ENCODE measurements around the gene PDLIM4.

The PDLIM4 gene

DNA sequence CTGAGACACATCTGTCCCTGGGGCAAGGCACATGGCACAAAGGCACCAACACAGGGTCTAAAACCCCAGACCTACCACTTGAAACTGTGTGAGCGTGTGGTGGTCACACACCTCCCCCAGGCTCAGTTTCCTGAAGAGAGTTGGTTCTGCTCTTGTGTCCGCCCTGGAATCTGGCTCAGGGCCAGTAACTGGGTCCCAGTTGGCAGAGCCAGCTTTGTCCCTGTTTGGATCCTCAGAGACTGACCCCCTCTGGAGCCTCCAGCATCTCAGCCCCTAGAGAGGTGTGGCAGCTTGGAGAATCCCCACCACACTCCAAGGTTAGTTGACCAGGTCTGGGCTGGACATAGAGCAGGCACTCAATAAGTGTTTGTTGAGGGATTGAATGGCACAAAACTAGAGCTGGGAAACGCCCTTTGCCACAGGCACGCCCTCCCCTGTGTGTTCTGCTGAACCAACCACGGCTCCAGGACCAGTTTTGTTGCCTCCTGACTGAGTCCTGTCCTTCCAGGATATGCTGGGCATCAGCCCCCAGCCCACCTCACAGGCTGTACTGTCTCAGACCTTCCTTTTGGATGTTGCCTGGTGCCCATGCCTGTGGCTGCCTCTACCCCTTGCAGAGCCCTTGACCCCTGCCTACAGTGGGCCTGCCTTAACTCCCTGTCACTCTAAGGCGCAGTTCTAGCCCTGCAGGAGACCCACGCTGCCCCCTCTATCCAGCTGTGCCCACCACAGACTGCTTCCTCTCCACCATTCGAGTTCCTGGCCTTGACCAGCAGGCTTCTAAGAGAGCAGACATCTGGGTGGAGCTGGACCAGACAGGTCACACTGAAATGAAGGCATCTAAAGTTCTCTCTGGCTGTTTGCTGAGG, 3.8 kb upstream of the PDLIM4 start:
- Histone ChIP-seq H3K9me3 (replicated peaks in 1 of 11) (no peaks in the 10 kb centered on the region), H3K36me3 (no peaks in the 10 kb centered on the region), H3K27ac (no peak overlapping the region), H3K4me2 (no peak overlapping the region), H3K27me3 (no peaks in the 10 kb centered on the region; a peak in 1 of 22 replicates), H3K9ac (no peak overlapping the region), H3K4me1 (peaks cover 0 to 17% (median 0%) of the 10 kb centered on the region in 10 experiments; a peak in 8 of 20 replicates), H3K4me3 (no peak overlapping the region), H4K20me1 (no peaks in the 10 kb centered on the region)
- no peak for TF ChIP-seq Cebpa-rat (IDR thresholded peaks at IDR 0.05)

DNA sequence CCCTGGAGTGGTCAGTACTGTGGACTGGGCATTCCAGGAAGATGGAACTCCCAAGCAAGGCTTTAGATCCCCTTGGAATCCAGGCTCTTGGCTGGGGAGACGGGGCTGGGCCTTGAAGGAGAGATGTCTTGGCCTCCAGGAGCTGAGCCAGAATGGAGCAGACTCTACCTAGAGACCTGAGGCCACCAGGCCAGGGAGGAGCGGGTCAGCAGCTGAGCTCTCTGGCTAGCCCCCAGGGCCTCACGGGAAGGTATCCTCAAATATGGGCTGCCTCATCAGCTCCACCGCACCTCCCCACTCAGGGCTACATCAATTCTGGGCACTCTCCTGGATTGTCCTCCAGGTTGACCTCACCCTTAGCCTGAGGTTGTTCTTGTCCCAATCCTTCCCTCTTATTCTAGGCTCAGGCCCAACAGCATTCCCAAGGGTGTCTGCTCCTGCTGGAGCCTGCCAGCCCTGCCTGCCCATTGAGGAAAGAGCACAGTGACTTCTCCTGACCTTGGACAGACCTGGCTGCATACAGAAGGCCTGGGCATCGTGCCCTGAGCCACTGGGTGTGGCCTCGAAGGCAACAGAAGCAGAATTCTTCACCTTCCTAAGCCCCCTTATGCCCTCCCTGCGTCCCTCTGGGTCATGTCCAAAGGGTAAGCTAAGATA, 3.0 kb upstream of the PDLIM4 start:
- H3K4me1 ChIP-seq: peaks cover 0 to 24% (median 5%) of the 10 kb centered on the region in 10 experiments; a peak in 12 of 20 replicates
- no peak for TF ChIP-seq Cebpa-rat (IDR thresholded peaks at IDR 0.05)
- no peak overlapping the region for H3K4me3 ChIP-seq
- H3K27me3 ChIP-seq: no peaks in the 10 kb centered on the region; a peak in 1 of 22 replicates
- H3K36me3 ChIP-seq: no peaks in the 10 kb centered on the region
- no peak overlapping the region for H3K27ac ChIP-seq
- no peaks in the 10 kb centered on the region for H3K9me3 ChIP-seq (replicated peaks in 1 of 11)
- no peak overlapping the region for H3K4me2 ChIP-seq
- H4K20me1 ChIP-seq: no peaks in the 10 kb centered on the region
- no peak overlapping the region for H3K9ac ChIP-seq

DNA sequence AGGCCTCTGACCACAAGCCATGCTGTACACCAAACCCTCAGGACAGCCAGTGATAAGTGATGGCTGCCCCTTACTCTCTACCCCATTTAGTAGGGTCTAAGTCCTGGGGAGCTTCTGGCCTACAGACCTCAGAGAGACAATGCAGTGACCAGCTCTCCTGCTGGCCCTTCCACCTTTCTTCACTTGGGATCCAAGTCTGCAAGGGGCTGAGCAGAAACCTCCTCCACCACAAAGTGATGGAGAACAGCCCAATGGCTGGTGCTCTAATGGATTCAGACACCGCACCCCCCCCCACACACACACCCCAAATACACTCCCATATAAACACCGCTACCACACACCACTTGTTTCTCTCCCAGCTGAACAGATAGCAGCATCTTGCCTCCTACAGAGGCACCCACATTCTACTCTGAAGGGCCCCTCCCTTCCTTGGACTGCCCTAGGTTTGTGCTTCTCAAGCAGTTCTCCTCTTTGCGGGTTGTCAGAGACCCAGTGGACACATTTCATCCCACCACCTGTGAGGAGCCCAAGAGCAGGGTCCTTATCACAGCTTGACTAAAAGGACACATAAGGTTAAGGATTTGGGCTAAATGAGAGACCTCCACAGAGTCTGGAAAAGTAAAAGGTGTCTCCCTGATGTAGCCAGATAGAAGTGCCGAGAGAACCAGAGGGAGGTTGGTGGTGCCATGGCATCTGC, 1.3 kb upstream of the PDLIM4 start:
- H3K27me3 ChIP-seq: no peaks in the 10 kb centered on the region; a peak in 1 of 22 replicates
- no peaks in the 10 kb centered on the region for H3K36me3 ChIP-seq
- TF ChIP-seq Cebpa-rat (IDR thresholded peaks at IDR 0.05): no peak
- H3K4me2 ChIP-seq: no peak overlapping the region
- no peak overlapping the region for H3K27ac ChIP-seq
- peaks cover 0 to 39% (median 23%) of the 10 kb centered on the region in 10 experiments; a peak in 19 of 20 replicates for H3K4me1 ChIP-seq
- no peaks in the 10 kb centered on the region for H4K20me1 ChIP-seq
- H3K4me3 ChIP-seq: no peak overlapping the region
- H3K9ac ChIP-seq: no peak overlapping the region
- no peaks in the 10 kb centered on the region for H3K9me3 ChIP-seq (replicated peaks in 1 of 11)

DNA sequence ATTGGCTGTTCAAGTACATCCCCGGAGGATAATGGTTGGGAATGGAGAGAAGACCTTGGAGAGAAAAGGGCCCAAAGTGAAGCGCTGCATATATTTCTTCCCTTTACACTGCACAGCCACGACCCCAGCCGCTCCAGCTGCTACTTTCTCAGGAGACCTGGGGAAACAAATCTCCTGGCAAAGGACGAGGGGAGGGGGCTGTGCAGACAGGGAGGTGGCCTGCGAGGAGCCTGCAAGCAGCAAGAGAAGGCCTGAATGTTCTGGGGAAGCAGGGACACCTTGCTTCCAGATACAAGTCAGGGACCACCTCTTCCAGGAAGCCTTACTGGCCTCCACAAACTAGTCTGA, 739 bp upstream of the PDLIM4 start:
- no peak overlapping the region for H3K4me3 ChIP-seq

DNA sequence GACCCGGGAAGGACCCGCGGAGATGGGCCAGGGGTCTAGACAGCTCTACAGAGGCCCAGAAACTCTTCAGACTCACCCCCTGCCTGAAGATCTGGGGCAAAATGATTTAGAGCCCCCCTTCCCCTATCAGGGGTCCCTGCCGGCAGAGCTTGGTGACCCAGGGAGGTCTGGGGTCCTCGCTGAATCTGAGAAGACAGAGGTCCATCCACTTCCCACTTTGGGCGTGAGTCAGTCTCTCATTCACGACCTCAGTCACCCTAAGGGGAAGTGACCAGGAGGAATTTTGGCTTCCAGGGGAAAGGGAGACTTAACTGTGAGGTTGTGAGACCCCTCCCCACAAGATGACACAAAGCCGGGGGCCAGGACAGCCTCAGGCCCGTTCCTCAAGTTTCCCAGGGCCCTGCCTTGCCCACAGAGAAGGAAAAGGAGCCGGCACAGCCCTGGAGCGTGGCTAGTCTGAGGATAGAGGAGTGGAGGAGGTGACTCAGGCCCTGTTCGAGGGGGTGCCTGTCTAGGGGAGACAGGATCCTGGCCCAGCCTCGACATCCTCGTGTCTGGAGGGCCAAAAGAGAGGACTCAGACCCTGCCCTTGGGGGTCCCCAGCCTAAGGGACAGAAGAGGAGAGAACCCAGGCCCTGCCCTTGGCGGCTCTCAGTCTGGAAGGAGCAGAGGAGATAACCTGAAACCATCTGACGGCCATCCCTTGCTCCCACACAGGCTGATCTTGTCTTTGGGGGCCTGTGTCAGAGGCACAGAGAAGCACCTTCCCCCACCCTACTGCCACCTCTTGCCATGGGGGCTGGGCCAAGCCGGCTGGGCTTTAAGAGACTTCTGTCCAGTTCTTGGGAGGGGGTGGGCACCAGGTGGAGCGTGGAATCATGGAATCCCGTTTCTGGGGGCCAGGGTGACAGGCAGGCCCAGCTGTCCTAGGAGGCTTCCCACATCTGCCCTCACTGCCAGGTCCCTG, 889 bp downstream of the PDLIM4 start:
- H3K4me3 ChIP-seq: no peak overlapping the region
- H3K27ac ChIP-seq: peak overlapping the region in 3 of 11 experiments; percentile 10 to 28 (median 28); a peak in 4 of 22 replicates
- peak overlapping the region in 1 of 11 experiments; percentile 19; a peak in 2 of 22 replicates for H3K9ac ChIP-seq
- no peaks in the 10 kb centered on the region for H3K36me3 ChIP-seq
- H3K4me2 ChIP-seq: peak overlapping the region in 4 of 11 experiments; percentile 10 to 86 (median 68); a peak in 6 of 22 replicates
- no peaks in the 10 kb centered on the region; a peak in 1 of 22 replicates for H3K27me3 ChIP-seq
- H3K9me3 ChIP-seq (replicated peaks in 1 of 11): no peaks in the 10 kb centered on the region
- no peak for TF ChIP-seq Cebpa-rat (IDR thresholded peaks at IDR 0.05)
- H3K4me1 ChIP-seq: peaks cover under 1 to 46% (median 30%) of the 10 kb centered on the region in 10 experiments; a peak in 19 of 20 replicates
- H4K20me1 ChIP-seq: no peaks in the 10 kb centered on the region

More for the DNA sequence above, 739 bp upstream of the PDLIM4 start:
- Histone ChIP-seq H3K4me2 (no peak overlapping the region), H4K20me1 (no peaks in the 10 kb centered on the region), H3K36me3 (no peaks in the 10 kb centered on the region), H3K4me1 (peaks cover 0 to 41% (median 27%) of the 10 kb centered on the region in 10 experiments; a peak in 19 of 20 replicates), H3K9ac (no peak overlapping the region), H3K27me3 (no peaks in the 10 kb centered on the region; a peak in 1 of 22 replicates), H3K27ac (no peak overlapping the region), H3K9me3 (replicated peaks in 1 of 11) (no peaks in the 10 kb centered on the region)
- no peak for TF ChIP-seq Cebpa-rat (IDR thresholded peaks at IDR 0.05)

DNA sequence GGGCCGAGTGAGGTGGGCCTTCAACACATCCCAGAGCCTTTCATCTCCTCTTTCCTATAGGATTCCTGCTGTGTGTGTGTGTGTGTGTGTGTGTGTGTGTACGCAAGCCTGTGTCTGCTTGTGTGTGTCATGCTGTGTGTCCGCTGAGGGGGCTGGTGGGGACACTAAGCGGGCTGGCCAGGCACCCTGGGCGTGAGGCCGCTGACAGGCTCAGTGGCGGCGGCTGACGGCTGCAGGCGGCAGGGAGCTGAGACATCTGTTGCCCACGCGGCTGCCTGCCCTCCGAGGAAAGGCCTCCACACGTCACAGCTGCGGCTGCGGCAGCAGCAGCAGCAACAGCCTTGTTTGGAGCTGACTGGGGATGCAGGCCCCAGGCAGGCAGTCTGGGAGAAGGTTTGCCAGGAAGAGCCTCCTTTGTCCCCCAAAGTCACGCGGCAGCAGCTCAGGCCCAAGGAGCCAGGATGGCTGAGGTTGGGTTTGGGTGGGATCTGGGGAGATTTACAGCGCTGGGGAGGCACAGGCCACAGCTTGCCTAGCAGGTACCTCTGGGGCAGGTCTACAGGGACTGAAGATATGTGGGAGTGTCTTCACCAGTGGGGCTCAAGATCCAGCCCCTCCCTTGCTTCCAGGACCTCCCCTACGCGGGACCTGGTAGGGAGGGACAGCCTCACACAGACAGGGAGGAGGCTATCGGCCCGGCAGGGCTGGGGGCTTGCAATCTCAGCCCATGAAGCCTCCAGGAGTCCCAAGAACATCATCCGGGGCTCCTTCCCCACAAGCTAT, 1.8 kb downstream of the PDLIM4 start:
- Histone ChIP-seq H3K9ac (no peak overlapping the region; a peak in 1 of 22 replicates), H3K9me3 (replicated peaks in 1 of 11) (no peaks in the 10 kb centered on the region), H3K27me3 (no peaks in the 10 kb centered on the region), H3K4me3 (no peak overlapping the region), H4K20me1 (no peaks in the 10 kb centered on the region), H3K4me2 (peak overlapping the region in 7 of 11 experiments; percentile 13 to 86 (median 56); a peak in 12 of 22 replicates), H3K4me1 (peaks cover 9 to 54% (median 39%) of the 10 kb centered on the region in 10 experiments), H3K36me3 (no peaks in the 10 kb centered on the region), H3K27ac (peak overlapping the region in 3 of 11 experiments; percentile 7 to 28 (median 21); a peak in 2 of 22 replicates)
- TF ChIP-seq Cebpa-rat (IDR thresholded peaks at IDR 0.05): no peak

DNA sequence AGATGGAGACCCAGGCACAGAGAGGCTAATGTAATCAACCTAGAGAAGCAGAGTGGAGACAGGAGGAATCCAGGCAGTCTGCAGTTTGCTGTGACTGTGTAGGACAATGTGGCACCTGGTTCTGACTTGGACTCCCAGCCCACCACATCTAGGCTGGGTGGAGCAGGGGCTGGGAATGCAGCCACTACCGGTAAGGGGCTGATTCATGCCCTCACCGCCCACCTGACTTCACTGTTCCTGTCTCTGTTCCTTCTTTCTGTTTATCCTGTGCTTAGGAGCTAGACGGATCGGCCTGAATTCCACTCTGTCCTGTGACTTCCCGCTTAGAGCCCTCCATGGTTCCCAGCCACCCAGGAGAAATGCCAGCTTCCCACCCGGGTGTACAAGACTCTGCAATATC, 2.6 kb downstream of the PDLIM4 start:
- H3K27ac ChIP-seq: peak overlapping the region in 1 of 11 experiments; percentile 28; a peak in 2 of 22 replicates
- no peaks in the 10 kb centered on the region for H4K20me1 ChIP-seq
- H3K4me1 ChIP-seq: peaks cover 10 to 54% (median 39%) of the 10 kb centered on the region in 10 experiments
- no peaks in the 10 kb centered on the region for H3K27me3 ChIP-seq
- TF ChIP-seq Cebpa-rat (IDR thresholded peaks at IDR 0.05): no peak
- peak overlapping the region; percentile 11 to 86 (median 48); a peak in 19 of 22 replicates for H3K4me2 ChIP-seq
- H3K36me3 ChIP-seq: no peaks in the 10 kb centered on the region
- no peak overlapping the region for H3K4me3 ChIP-seq
- no peaks in the 10 kb centered on the region for H3K9me3 ChIP-seq (replicated peaks in 1 of 11)
- no peak overlapping the region for H3K9ac ChIP-seq
